HepG2 (cell line): ENCODE data around the gene GALNT18. TPM values are rescaled to one million over a fixed set of nuclear protein-coding genes. Genes with fewer than 3 reads are reported as not detected.

Source experiments
- ATAC-seq: fragments of 200-7000 bp; cut with Tn5 transposase; 3 replicates; pipeline ENCODE4 v1.9.1; 2020; ENCODE audit warnings: mild to moderate bottlenecking, moderate library complexity
- BruUV-seq: library from RNA; stranded (reverse); fragments of 400-500 nt; replicated peaks from 2 replicates; lab custom pipeline; 2021; lab: Mats Ljungman, UMichigan
- CTCF ChIA-PET: fragments of 300-600 bp; formaldehyde crosslinking; extraction: SDS; loops from one replicate; lab custom pipeline; 2021; ENCODE audit warnings: low total read pairs, inconsistent platforms, low intra/inter-chr PET ratio; lab: Yijun Ruan, JAX
- POLR2A ChIA-PET: fragments of 350-600 bp; sonication (Branson Sonifier 250); formaldehyde crosslinking; loops from one replicate; lab custom pipeline; 2020; ENCODE audit warnings: antibody characterized with exemption, inconsistent platforms; lab: Yijun Ruan, JAX
- DNase-seq: peaks from one replicate; pipeline ENCODE4 v3.0.0-alpha.2; 2015; ENCODE audit warnings: low spot score
- FAIRE-seq: peaks from 3 replicates; lab custom pipeline; 2011; peaks lifted over from hg19 to GRCh38; lab: Jason Lieb, UNC
- H2AFZ ChIP-seq: one replicate; pipeline ENCODE4 v1.6.1; 2011; ENCODE audit warnings: low read length, inconsistent platforms
- H3K27ac ChIP-seq: fragments of 300-600 bp; 3 replicates; pipeline ENCODE4 v1.8.0; 2011; ENCODE audit warnings: mixed run types, mild to moderate bottlenecking, mixed read lengths, low read length, inconsistent platforms; ENCODE audit not compliant: insufficient read depth; ENCODE audit errors: extremely low read length
- H3K27me3 ChIP-seq, 2 experiments: fragments of 200-600 bp in 1 of 2; 2 replicates in 1 of 2; 3 replicates in 1 of 2; pipeline versions ENCODE4 v1.6.0 to v1.8.0; 2011; ENCODE audit warnings: low read length in 2 of 2, mild to moderate bottlenecking in 2 of 2, moderate library complexity in 2 of 2, inconsistent platforms in 1 of 2; ENCODE audit not compliant: insufficient read depth in 2 of 2, control insufficient read depth in 1 of 2
- H3K36me3 ChIP-seq, 2 experiments: fragments of 200-600 bp in 1 of 2; replicated peaks in 1 of 2; 2 replicates in 1 of 2; 3 replicates in 1 of 2; pipeline versions ENCODE4 v1.5.1 to v1.8.0; 2011; ENCODE audit warnings: low read length in 2 of 2, inconsistent platforms in 1 of 2; ENCODE audit not compliant: insufficient read depth in 2 of 2, control insufficient read depth in 1 of 2
- H3K4me1 ChIP-seq: 2 replicates; pipeline ENCODE4 v1.5.1; 2012; ENCODE audit warnings: low read length, inconsistent platforms; ENCODE audit not compliant: insufficient read depth
- H3K4me2 ChIP-seq: 2 replicates; pipeline ENCODE4 v1.6.0; 2011; ENCODE audit warnings: low read depth, low read length, inconsistent platforms
- H3K4me3 ChIP-seq, 3 experiments: fragments of 200-600 bp in 1 of 3; sonication (generic), shearing (Covaris generic) in 1 of 3; replicated peaks in 1 of 3; 2 replicates each; pipeline ENCODE4 v1.5.1; 2011 to 2016; ENCODE audit warnings: low read length in 3 of 3, inconsistent platforms in 2 of 3, low read depth in 2 of 3, mild to moderate bottlenecking in 2 of 3, control low read depth in 1 of 3, mixed read lengths in 1 of 3; ENCODE audit not compliant: insufficient read depth in 1 of 3
- H3K79me2 ChIP-seq: one replicate; pipeline ENCODE4 v1.6.1; 2011; ENCODE audit warnings: low read length, inconsistent platforms; ENCODE audit not compliant: insufficient read depth
- H3K9ac ChIP-seq: 2 replicates; pipeline ENCODE4 v1.6.0; 2011; ENCODE audit warnings: mild to moderate bottlenecking, low read depth, low read length, inconsistent platforms; ENCODE audit not compliant: insufficient read depth
- H3K9me3 ChIP-seq: 2 replicates; pipeline ENCODE4 v1.5.1; 2012; ENCODE audit warnings: mild to moderate bottlenecking, low read length
- H4K20me1 ChIP-seq: 2 replicates; pipeline ENCODE4 v1.6.0; 2011; ENCODE audit warnings: inconsistent platforms, mild to moderate bottlenecking, low read length, moderate library complexity; ENCODE audit not compliant: insufficient read depth
- ELF1 ChIP-seq: sonication (generic); formaldehyde crosslinking; IDR thresholded peaks from 2 replicates; pipeline ENCODE4 v1.4.0; 2020; ENCODE audit warnings: missing genetic modification reagents
- HOXA7 ChIP-seq: sonication (generic); formaldehyde crosslinking; IDR thresholded peaks from 2 replicates; pipeline ENCODE4 v1.8.1; 2022; ENCODE audit warnings: mild to moderate bottlenecking, missing genetic modification reagents, moderate library complexity
- KMT2A ChIP-seq: sonication (generic); formaldehyde crosslinking; IDR thresholded peaks from 2 replicates; pipeline ENCODE4 v1.4.0; 2020; ENCODE audit warnings: missing genetic modification reagents
- ZNF136 ChIP-seq: sonication (generic); formaldehyde crosslinking; IDR thresholded peaks from 2 replicates; pipeline ENCODE4 v1.8.1; 2022; ENCODE audit warnings: low read depth, mild to moderate bottlenecking, moderate library complexity, missing genetic modification reagents
- ZNF430 ChIP-seq: sonication (generic); formaldehyde crosslinking; IDR thresholded peaks from 2 replicates; pipeline ENCODE4 v1.9.0; 2021; ENCODE audit warnings: mild to moderate bottlenecking, missing genetic modification reagents
- ZNF614 ChIP-seq: IDR thresholded peaks from 2 replicates; pipeline ENCODE4 v1.6.1; 2018; ENCODE audit warnings: missing biosample characterization, missing genetic modification reagents, inconsistent platforms, borderline replicate concordance
- WGBS: methylation state at CpG from one replicate; pipeline ENCODE4 v1.1.6; 2017; ENCODE audit warnings: low lambda C conversion rate; 5-methylcytosine and 5-hydroxymethylcytosine counted together
- in situ Hi-C: cut with HindIII; loops from 2 replicates; pipeline ENCODE4 v1.10.0; 2017; ENCODE audit warnings: low pct_unique_long_range_greater_than_20kb; ENCODE audit not compliant: extremely low pct_ligation_motif_present
- intact Hi-C: fragments of 100-400 bp; cut with micrococcal nuclease; formaldehyde crosslinking; loops from one replicate; pipeline ENCODE4 v1.10.0; 2022; ENCODE audit not compliant: unreplicated experiment
- polyA plus RNA-seq, 8 experiments: library from polyadenylated mRNA; depleted of rRNA in 3 of 8; stranded (reverse) in 7 of 8; unstranded in 1 of 8; fragments of >200 nt; fragmentation: Illumina TruSeq in 4 of 8; extraction: Trizol in 4 of 8; gene quantifications; 2 replicates each; pipeline versions ENCODE4 v1.2.1 to v1.2.3, GENCODE V29; 2011 to 2016; ENCODE audit warnings: low read depth in 4 of 8, missing spikeins in 1 of 8, mixed read lengths in 1 of 8; ENCODE audit not compliant: insufficient read depth in 1 of 8
- total RNA-seq, 5 experiments: library from RNA; depleted of rRNA; stranded (reverse); fragments of >200 nt; fragmentation: Illumina TruSeq; extraction: Trizol; gene quantifications; 2 replicates each; pipeline ENCODE4 v1.2.3, GENCODE V29; 2016; ENCODE audit warnings: low read depth in 1 of 5
- TF ChIP-seq, protein P1 (sequence below): IDR thresholded peaks from 2 replicates; pipeline ENCODE4 v1.6.1; 2012; ENCODE audit warnings: low read length, improper control_type of control experiment

GALNT18 gene
- total and polyA plus RNA-seq, 2 of the 13 experiments (the other 11 are each of a cell fraction or from before 2014, with no cell fraction given), result 0.11 TPM; not detected in 1

DNA sequence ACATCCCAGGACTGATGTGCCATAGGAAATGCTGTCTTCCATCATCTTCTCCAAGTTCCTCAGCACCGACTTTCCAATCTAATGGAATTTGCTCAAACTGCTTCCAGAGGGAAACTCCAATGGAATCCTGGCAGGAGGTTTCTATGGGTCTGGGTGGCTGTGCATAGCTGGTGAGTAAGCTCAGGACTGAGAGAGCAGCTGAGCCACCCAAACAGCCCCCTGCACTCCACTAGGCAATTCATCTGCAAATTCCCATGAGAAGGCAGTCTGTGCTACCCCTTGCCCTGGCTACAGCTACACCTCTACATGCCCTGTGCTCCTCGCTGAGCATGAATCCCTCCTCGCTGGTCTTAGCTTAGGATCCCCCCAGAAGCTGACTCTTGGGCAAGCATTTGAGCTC is 140.8 kb downstream of the GALNT18 start:
- no peak overlapping the region for H3K4me2 ChIP-seq
- no peak for FAIRE-seq
- H3K4me1 ChIP-seq, result no peaks in the 10 kb centered on the region
- in situ Hi-C loops (no loop called here), intact Hi-C loops (no loop called here)
- CTCF ChIA-PET, result no interaction called here
- POLR2A ChIA-PET, result no interaction called here
- TF ChIP-seq ZNF430, result no peak
- TF ChIP-seq HOXA7, result no peak
- TF ChIP-seq ZNF136, result no peak
- TF ChIP-seq ZNF614 (CRISPR knock-in tag), result no peak
- TF ChIP-seq, protein P1, sequence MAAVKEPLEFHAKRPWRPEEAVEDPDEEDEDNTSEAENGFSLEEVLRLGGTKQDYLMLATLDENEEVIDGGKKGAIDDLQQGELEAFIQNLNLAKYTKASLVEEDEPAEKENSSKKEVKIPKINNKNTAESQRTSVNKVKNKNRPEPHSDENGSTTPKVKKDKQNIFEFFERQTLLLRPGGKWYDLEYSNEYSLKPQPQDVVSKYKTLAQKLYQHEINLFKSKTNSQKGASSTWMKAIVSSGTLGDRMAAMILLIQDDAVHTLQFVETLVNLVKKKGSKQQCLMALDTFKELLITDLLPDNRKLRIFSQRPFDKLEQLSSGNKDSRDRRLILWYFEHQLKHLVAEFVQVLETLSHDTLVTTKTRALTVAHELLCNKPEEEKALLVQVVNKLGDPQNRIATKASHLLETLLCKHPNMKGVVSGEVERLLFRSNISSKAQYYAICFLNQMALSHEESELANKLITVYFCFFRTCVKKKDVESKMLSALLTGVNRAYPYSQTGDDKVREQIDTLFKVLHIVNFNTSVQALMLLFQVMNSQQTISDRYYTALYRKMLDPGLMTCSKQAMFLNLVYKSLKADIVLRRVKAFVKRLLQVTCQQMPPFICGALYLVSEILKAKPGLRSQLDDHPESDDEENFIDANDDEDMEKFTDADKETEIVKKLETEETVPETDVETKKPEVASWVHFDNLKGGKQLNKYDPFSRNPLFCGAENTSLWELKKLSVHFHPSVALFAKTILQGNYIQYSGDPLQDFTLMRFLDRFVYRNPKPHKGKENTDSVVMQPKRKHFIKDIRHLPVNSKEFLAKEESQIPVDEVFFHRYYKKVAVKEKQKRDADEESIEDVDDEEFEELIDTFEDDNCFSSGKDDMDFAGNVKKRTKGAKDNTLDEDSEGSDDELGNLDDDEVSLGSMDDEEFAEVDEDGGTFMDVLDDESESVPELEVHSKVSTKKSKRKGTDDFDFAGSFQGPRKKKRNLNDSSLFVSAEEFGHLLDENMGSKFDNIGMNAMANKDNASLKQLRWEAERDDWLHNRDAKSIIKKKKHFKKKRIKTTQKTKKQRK, result no peak
- no peak for TF ChIP-seq KMT2A
- no peak for TF ChIP-seq ELF1 (CRISPR knock-in tag)
- TF ChIP-seq, all 625 proteins: peak for 0
- no peak for DNase-seq
- BruUV-seq, result no TSS peak
- H3K79me2 ChIP-seq, result no peaks in the 10 kb centered on the region
- no peaks in the 10 kb centered on the region for H4K20me1 ChIP-seq
- H3K36me3 ChIP-seq, result no peaks in the 10 kb centered on the region
- no peak overlapping the region for H2AFZ ChIP-seq
- H3K9ac ChIP-seq, result no peak overlapping the region
- no peak overlapping the region for H3K4me3 ChIP-seq
- no peaks in the 10 kb centered on the region for H3K9me3 ChIP-seq
- no peak overlapping the region for H3K27ac ChIP-seq
- 8% methylated on average over 1 of the region's 3 CpGs for WGBS
- no peak for ATAC-seq
- peaks cover 2 to 22% of the 10 kb centered on the region in 2 experiments; a peak in 4 of 5 replicates for H3K27me3 ChIP-seq
